Measurements from ENCODE around the gene PPEF1. TPM values are rescaled to one million over a fixed set of nuclear protein-coding genes. Genes with fewer than 3 reads are reported as not detected.

Gene PPEF1
- total RNA-seq, 1 donor from 2014 or later = 0.57 TPM

GRCh38 chrX:18769812-18770573 lies 62.5 kb downstream of the PPEF1 start:
- Mint-ChIP-seq H3K9me3 (ENCODE audit: low read depth) (peaks cover 28% of the 10 kb centered on the region), H3K4me3 (ENCODE audit: unreplicated experiment) (no peak overlapping the region), H3K27ac (ENCODE audit: unreplicated experiment) (no peak overlapping the region), H3K4me1 (ENCODE audit: low read depth) (no peaks in the 10 kb centered on the region), H3K36me3 (ENCODE audit: low read depth) (peaks cover 4% of the 10 kb centered on the region), H3K27me3 (ENCODE audit: low read depth) (no peaks in the 10 kb centered on the region)
- no peak for DNase-seq (ENCODE audit: low spot score)
- TF ChIP-seq, protein P1, sequence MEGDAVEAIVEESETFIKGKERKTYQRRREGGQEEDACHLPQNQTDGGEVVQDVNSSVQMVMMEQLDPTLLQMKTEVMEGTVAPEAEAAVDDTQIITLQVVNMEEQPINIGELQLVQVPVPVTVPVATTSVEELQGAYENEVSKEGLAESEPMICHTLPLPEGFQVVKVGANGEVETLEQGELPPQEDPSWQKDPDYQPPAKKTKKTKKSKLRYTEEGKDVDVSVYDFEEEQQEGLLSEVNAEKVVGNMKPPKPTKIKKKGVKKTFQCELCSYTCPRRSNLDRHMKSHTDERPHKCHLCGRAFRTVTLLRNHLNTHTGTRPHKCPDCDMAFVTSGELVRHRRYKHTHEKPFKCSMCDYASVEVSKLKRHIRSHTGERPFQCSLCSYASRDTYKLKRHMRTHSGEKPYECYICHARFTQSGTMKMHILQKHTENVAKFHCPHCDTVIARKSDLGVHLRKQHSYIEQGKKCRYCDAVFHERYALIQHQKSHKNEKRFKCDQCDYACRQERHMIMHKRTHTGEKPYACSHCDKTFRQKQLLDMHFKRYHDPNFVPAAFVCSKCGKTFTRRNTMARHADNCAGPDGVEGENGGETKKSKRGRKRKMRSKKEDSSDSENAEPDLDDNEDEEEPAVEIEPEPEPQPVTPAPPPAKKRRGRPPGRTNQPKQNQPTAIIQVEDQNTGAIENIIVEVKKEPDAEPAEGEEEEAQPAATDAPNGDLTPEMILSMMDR (IDR thresholded peaks at IDR 0.05) = no peak

DNA sequence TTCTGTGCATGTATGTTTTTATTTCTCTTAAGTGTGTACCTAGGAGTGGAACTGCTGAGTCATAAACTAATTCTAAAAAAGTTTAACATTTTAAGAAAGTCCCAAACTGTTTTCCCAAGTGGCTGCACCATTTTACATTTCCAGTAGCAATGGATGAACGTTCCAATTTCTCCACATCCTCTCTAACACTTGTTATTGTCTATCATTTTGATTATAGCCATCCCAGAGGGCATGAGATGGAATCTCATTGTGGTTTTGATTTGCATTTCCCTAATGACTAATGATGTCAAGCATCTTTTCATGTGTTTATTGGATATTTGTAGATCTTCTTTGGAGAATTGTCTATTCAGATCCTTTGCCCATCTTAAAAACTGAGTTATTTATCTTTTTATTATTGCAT lies 82.5 kb downstream of the PPEF1 start:
- no peak for DNase-seq (ENCODE audit: low spot score)
- Mint-ChIP-seq H3K27me3 (ENCODE audit: low read depth) (no peaks in the 10 kb centered on the region), H3K9me3 (ENCODE audit: low read depth) (peaks cover 26% of the 10 kb centered on the region), H3K36me3 (ENCODE audit: low read depth) (no peaks in the 10 kb centered on the region), H3K27ac (ENCODE audit: unreplicated experiment) (no peak overlapping the region), H3K4me3 (ENCODE audit: unreplicated experiment) (no peak overlapping the region), H3K4me1 (ENCODE audit: low read depth) (peaks cover 5% of the 10 kb centered on the region)
- TF ChIP-seq, protein P1 (IDR thresholded peaks at IDR 0.05) = no peak

DNA sequence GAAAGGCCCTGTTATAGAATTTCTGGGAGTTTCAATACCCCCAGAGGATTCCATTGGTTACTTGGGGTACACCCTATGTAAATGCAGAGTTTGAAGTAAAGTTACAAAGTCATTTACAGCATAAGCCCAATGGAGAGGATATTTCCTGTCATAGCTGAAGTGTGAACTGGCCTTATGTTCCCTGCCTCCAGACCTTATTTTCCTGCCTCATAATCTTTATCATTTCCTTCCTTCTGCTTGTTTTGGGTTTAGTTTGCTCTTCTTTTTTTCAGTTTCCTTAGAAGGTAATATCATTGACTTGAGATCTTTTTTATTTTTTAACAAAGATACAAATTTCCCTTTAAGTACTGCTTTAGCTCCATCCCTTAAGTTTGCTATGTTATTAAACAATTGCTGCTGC lies 85.4 kb downstream of the PPEF1 start:
- no peaks in the 10 kb centered on the region for H3K36me3 Mint-ChIP-seq (ENCODE audit: low read depth)
- H3K27ac Mint-ChIP-seq (ENCODE audit: unreplicated experiment) = no peak overlapping the region
- peaks cover 22% of the 10 kb centered on the region for H3K9me3 Mint-ChIP-seq (ENCODE audit: low read depth)

GRCh38 chrX:18793601-18794089 lies 86.2 kb downstream of the PPEF1 start:
- H3K4me1 Mint-ChIP-seq (ENCODE audit: low read depth) = peaks cover 5% of the 10 kb centered on the region
- no peaks in the 10 kb centered on the region for H3K27me3 Mint-ChIP-seq (ENCODE audit: low read depth)
- H3K36me3 Mint-ChIP-seq (ENCODE audit: low read depth) = no peaks in the 10 kb centered on the region
- no peak for DNase-seq (ENCODE audit: low spot score)
- H3K27ac Mint-ChIP-seq (ENCODE audit: unreplicated experiment) = no peak overlapping the region
- peaks cover 24% of the 10 kb centered on the region for H3K9me3 Mint-ChIP-seq (ENCODE audit: low read depth)
- H3K4me3 Mint-ChIP-seq (ENCODE audit: unreplicated experiment) = no peak overlapping the region
- TF ChIP-seq, protein P1 (IDR thresholded peaks at IDR 0.05) = no peak

More for the DNA sequence above, 85.4 kb downstream of the PPEF1 start:
- DNase-seq (ENCODE audit: low spot score) = no peak
- TF ChIP-seq, protein P1 (IDR thresholded peaks at IDR 0.05) = no peak
- H3K4me3 Mint-ChIP-seq (ENCODE audit: unreplicated experiment) = no peak overlapping the region
- no peaks in the 10 kb centered on the region for H3K27me3 Mint-ChIP-seq (ENCODE audit: low read depth)
- peaks cover 5% of the 10 kb centered on the region for H3K4me1 Mint-ChIP-seq (ENCODE audit: low read depth)

GRCh38 chrX:18797141-18797540 lies 89.7 kb downstream of the PPEF1 start:
- Mint-ChIP-seq H3K36me3 (ENCODE audit: low read depth) (no peaks in the 10 kb centered on the region), H3K27me3 (ENCODE audit: low read depth) (no peaks in the 10 kb centered on the region), H3K9me3 (ENCODE audit: low read depth) (peaks cover 17% of the 10 kb centered on the region), H3K4me3 (ENCODE audit: unreplicated experiment) (no peak overlapping the region), H3K27ac (ENCODE audit: unreplicated experiment) (no peak overlapping the region), H3K4me1 (ENCODE audit: low read depth) (peaks cover 5% of the 10 kb centered on the region)
- no peak for DNase-seq (ENCODE audit: low spot score)
- TF ChIP-seq, protein P1 (IDR thresholded peaks at IDR 0.05) = no peak
